Measurements from ENCODE around the gene ZBTB7C.
A peak's percentile ranks its signal among the peaks of the same experiment; 100 is the strongest.

GRCh38 chr18:48419277-48420022, 10.3 kb upstream of the ZBTB7C start:
- TF ChIP-seq, protein P1, sequence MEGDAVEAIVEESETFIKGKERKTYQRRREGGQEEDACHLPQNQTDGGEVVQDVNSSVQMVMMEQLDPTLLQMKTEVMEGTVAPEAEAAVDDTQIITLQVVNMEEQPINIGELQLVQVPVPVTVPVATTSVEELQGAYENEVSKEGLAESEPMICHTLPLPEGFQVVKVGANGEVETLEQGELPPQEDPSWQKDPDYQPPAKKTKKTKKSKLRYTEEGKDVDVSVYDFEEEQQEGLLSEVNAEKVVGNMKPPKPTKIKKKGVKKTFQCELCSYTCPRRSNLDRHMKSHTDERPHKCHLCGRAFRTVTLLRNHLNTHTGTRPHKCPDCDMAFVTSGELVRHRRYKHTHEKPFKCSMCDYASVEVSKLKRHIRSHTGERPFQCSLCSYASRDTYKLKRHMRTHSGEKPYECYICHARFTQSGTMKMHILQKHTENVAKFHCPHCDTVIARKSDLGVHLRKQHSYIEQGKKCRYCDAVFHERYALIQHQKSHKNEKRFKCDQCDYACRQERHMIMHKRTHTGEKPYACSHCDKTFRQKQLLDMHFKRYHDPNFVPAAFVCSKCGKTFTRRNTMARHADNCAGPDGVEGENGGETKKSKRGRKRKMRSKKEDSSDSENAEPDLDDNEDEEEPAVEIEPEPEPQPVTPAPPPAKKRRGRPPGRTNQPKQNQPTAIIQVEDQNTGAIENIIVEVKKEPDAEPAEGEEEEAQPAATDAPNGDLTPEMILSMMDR (IDR thresholded peaks at IDR 0.05), result peak in 2 of 6 experiments; percentile 20 to 22
- TF ChIP-seq POLR2A (IDR thresholded peaks at IDR 0.05), result no peak

All from esophagus squamous epithelium (tissue), 4 donors.